Stimulated activated CD4-positive, alpha-beta T cell treated with anti-CD3 and anti-CD28 coated beads, Interleukin-1b, Interleukin-23, amount 100 ng/mL, for 1 hour (primary cell): ENCODE results near the gene TBCD.
"Not testable (repeated sequence)": the region's sequence is repeated elsewhere in the genome, so short reads cannot be mapped to it uniquely, and the experiment has no call there.

Source experiments
- DNase-seq, 2 donors: peaks; one replicate each; pipeline ENCODE4 v3.0.0-alpha.2; 2020; ENCODE audit warnings: low read depth in 2 of 2

Gene TBCD

DNA sequence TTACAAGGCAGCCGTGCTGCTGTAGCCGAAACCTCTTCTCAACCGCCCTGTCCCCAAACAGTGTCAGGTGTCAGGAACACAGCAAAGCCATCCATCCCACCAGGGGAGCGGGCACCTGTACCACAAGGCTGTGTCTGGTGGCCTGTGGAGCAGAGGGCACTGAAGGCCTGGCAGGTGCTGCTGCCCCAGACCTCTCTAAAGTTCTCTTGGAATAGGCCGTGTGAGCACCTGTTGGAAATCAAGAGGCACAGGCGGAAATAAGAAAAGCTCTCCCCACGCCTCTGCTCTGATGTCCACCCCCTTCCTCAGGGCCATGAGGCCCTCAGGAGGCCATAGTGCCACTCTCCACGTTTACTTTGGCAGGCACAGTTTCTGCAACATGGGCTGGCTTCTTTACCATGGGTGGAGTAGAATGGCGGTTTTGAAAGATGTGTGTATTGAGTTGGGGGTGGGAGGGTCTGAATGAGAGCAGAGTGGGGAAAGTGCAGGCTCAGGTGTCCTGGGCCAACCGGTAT, 187.8 kb downstream of the TBCD start:
- DNase-seq: no peak

DNA sequence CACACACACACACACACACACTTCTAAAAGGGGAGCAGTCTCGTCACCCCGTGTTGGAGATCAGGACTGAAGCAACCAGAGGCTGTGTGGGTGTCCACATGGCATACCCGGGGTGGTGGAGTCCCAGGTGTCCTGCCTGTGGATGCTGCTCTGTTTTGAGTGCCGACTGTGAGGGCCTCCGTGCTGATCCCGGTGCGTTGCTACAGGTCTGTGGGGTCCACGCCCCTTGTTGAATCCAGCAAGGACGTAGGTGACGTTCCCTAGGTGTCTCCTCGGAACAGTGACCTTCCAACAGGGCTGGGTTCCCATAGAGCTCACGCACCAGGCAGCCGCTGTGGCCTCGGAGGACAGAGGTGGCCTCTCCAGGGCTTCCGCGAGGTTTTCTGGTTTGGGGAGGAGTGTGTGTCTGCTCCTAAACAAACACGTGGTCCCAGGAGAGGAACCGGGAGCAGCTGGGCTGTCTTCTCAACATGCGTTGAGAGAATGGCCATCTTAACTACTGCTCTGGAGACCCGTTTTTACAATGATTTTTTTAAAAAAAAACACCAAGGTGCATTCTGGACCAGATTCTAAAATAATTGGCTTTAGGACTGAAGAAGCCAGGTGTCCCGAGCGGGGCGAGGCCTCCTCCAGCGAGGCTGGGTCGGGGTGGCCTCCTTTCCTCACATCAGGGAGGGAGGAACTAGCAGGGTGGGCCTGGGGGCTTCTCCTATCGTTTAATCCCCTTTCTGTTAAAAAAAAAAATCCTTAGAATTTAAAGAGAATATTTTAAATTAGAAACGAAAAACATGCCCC, 188.6 kb downstream of the TBCD start:
- DNase-seq: no peak

DNA sequence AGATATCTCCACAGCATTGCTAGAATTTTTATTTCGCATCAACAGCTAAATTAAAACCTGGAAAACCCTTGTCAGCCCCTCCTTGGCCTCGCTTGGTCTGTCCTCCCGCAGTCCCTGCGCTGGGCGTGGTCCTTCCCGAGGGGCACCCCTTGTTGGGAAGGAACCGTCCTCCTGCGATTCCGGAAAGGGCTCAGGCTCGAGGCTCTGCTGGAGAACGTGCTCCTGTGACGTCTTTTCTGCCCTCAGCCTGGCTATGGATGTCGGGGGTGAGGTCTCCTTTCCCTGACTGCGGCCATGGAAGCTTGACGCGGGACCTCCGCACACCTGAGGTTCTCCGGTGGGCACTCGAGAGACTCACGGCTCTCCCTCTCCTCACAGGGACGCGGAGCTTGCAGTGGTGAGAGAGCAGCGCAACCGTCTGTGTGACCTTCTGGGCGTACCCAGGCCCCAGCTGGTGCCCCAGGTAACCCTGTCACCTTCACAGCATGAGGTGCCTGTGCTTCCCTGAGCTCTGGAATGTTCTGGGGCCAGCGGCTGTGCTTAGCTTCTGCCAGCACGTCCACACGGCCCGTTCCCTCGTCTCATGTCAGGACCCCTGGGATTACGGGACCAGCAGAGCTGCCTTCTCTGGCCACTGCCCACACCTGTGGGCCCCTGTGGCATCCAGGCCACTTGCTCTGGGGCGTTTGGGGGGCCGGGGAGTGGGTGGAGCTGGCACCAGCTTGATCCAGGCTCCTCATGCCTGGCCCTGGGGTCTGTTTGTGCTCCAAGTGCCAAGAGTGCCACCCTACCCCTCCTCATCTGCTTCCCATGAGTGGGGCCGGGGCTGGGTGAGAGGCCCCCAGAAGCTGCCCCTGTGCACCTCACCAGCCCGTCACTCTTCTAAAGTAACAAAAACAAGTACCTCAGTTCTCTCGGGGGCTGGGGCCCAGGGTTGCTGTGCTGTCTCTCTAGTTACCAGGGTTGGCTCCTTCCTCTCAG, 189.4 kb downstream of the TBCD start:
- no peak for DNase-seq

DNA sequence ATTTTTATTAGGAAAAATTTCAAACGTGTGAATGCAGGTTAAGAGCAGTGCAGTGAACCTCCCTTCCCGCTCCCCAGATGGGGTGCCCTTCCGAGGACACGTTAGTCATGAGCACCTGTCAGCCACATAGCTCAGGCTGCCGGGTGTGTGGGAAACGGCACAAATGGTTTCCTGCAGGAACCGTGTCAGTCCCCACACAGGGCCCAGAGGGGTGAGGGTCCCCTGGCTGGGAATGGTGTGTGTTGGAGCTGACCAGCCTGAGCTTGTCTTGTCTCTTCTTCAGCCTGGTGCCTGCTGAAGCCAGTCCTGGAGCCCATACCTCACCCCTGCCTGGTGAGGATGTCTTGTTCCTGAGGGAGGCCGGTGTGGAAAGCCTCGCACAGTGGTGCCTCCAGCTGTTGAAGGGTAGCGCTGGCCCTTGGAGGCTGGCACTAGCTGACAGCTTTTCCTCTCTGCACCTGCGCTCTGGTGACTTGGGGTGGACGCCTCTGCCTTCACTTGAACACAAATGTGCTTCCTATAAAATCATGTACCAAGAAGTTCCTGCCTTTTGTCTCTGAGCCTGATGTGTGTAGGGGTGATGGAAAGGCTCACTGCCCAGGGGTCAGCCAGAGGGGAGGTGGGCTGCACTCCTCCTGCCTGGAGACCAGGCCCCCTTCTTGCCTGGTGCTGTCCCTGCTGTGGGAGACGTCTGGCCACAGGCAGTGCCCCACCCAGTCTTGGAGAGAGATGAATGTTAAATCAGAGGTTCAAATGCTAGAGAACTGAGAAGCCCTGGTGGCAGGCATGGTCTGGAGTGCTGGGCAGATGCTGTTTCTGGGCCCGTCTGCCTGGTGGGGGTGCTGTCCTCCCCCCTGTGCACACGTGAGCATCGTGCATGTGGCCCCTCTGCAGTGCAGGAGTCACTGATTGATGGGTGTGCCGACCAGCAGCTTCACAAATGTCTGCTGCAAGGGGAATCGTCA, 190.6 kb downstream of the TBCD start:
- no peak for DNase-seq

DNA sequence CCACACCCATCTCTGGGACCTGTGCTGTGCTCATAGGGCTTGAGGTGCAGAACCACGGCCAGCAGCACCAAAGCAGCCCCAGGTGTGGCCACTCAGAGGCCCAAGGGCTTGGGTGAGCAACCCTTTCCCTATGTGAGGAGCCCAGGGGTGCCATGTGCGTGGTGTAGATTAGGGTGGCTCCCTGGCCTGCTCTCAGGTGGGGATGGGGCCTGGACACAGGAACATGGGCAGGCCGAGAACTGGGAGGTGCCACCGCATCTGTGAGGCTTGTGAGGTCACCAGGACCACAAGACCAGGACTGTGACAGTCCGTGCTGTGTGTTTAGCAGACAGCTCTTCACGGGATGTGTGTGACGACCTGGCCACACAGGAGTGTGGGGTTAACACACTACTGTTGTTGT, 191.5 kb downstream of the TBCD start:
- no peak for DNase-seq

DNA sequence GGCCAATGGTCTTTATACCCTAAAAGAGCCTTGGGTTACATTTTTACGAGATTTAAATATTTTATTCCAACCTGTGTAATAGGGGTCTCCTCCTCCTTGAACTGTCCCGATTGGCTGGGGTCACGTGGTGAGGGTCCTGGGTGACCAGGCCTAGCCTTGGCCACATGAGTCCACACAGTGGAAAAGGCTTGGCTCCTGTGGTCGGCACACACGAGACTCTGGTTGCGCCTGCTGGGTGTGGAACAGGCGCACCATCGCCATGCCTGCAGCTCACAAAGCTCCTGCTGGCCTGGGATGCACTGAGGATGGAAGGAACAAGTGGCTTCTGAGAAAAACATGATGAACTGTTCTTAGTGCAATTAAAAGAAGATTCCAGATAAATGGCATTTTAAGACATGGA, 191.9 kb downstream of the TBCD start:
- DNase-seq: no peak

DNA sequence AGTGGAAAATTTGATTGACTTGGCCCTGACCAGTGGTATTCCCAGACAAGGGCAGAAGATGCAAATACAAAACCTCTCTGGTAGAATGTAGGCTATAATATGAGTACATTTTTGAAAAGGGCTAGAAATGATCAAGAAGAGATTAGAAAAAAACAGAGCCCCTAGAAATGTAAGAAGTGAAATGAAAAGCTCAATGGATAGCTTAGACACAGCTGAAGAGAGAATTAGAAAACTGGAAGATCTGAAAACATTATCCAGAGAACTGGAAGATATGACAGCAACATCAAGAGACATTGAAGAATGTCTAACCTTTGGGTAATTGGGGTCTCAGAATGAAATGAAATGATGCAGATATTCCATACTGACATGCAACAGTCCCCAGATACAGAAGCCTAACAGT, 193.1 kb downstream of the TBCD start:
- no peak for DNase-seq

DNA sequence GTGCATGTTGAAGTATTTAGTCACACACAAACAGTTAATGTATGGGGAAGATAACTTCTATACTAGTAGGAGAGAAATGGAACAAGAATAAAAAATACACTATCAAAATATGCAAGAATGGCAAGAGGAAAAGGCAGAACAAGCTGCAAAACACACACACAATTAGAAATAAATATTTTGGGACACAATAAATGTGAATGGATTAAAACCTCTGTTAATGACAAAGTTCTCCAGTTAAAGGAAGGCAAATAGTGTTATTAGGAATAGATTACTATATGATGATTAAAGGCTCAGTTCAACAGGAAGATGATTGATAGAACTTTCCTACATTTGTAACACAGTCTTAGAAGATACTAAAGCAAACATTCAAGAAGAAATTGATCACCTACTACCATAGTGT, 194.2 kb downstream of the TBCD start:
- DNase-seq: no peak

DNA sequence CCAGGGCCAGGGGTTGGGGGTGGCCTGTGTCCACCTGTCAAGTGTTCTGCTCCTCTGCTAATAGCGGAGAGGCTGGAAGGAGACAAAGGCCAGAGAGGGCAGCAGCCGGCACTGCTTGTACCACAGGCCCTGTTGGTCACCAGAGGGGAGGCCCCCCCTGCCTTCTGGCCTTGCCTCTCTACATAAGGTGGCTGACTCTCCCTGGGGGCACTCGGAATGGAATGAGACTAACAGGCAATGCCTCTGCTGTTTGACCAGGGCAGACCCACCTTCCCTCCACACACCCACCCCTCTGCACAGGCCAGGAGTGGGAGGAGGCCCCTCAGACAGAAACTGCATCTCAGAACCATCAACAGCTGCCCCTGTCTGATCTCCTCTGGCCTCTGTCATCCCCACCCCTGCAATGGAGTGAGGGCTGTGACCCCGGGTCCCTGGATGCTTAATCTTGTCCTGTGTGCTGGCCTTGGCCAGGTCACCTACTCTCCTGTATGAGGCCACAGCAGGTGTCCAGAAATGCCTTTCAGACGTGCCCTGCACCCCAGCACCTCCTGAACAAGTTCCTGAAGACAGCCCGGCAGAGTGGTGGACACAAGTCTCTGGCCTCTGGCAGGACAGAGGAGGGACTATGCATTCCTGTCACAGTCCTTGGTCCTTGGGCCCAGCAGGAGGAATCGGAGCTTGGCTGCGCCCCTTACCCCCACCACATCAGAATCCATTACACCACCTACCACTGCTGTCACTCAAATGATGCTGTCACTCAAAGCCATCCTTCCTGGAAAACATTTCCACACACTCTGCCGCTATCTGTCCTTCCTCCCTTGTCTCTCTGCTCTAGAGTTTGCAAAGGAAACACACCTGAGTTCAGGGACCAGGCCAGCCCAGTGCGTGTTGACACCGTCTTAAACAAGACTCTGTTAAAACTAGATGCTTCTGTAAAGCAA, 195.5 kb downstream of the TBCD start:
- no peak for DNase-seq

DNA sequence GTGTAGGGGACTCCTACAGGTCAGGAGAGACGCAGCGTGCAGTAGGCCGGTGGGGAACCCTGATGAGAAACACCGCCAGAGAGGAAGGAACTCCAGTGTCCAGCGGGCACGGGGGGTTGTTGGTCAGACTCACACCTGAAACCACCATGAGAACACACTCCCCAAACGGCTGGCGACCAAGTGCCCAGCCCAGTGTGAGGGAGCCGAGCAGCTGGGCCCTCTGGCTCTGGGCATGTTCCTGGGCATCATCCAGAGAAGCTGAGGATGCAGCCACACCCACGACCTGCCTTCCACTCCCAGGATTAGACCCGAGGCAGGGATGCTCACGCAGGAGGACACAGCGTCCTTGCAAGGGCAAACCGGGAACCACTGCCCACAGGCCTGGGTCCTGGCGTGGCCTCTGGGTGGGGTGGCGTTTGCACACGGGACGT, 196.2 kb downstream of the TBCD start:
- no peak for DNase-seq

DNA sequence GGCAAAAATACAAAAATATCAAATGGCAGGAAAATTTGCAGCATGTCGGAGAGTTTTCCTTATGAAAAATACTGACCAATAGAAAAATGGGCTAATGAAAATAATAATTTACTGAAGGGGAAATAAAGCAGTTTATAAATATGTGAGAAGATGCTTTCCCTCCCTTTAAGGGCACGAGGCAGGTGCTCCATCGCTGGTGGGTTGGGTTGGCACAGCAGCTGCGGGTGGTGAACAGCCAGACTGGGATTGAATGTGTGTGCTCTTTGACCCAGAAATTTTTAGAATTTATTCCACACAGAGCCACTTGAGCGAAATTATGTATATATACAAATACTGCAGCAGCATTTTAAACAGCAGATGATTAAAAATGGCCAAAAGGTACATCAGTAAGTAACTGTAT, 197.1 kb downstream of the TBCD start:
- DNase-seq: no peak

DNA sequence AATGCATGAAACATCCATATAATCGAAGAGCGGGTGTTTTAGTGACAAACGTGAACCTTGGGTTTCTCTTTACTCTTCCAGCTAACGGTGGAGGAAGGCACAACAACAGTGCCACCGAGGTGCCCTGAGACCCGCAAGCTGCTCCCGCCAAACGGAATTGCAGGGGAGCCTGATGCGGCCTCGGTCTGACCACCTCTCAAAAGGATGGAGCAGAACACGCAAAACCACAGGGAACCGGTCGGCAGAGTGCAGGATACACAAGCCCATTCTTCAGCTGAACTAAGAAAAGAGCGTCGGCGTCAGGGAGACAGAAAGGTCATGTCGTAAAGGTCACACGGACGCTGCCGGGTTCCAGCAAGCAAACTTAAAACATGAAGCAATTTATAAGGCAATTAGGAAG, 197.5 kb downstream of the TBCD start:
- DNase-seq: no peak

DNA sequence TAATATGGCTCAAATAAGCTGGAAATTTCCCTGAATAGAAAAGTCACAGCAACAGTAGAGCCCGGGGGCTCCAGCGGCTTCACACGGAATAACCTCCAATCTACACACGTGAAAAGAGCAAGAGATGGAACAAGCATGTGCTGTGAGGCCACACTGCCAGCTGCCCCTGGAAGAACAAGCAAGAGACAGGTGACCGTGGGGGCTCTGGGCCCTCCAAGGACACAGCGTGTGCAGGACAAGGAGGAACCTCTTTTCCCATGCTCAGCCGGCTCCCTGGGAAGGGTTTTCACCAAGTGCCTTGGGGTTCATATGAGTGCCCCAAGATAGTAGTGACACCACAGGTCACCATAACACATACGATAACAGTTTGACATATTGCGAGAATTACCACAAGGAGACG, 198.1 kb downstream of the TBCD start:
- no peak for DNase-seq

DNA sequence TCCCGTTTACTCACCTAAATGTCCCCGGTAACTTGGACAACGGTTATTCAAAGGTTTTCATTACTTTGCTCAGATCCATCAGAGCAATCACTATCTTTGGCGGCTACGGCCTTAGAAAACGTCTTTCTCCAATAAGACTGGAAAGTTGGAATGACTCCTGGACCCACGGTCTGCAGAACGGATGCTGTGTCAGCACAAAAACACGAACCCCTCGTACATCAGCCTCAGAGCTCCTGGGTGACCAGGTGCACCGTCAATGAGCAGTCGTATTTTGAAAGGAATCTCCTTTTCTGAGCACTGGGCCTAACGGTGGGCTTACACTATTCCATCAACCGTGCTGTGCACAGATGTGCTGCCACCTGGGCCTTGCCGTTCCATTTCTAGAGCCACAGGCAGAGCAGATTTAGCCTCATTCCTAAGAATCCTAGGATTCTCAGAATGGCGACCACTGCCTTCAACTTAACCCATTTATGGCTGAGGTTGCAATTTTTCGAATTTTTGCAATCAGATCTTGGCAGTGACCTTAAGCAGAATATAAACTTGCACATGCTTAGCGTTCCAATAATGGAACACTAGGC, 198.7 kb downstream of the TBCD start:
- DNase-seq: no peak

DNA sequence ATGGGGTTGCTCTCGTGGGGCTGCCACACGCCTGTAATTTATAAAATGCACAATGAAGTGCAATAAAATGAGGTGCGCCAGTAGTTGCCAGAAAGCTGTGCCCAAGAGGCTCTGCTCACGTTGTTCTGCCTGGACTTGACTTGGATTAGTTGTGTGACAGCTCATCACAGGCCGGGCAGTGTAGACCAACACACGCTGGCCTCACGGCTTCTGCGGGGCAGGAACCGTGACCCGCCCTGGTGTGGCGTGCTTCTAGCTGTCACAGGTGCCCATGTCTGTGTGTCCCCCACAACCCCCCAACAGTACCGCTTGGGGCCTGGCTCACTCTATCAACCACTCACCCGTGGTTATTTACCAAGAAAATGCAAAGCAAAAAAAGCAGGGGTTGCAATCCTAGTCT, 200.2 kb downstream of the TBCD start:
- DNase-seq: no peak

DNA sequence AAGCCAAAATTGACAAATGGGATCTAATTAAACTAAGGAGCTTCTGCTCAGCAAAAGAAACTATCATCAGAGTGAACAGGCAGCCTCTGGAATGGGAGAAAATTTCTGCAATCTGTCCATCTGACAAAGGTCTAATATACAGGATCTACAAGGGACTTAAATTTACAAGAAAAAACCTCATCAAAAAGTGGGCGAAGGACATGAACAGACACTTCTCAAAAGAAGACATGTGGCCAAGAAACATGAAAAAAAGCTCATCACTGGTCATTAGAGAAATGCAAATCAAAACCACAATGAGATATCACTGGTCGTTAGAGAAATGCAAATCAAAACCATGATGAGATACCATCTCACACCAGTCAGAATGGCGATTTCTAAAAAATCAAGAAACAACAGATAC, 203.2 kb downstream of the TBCD start:
- not testable (repeated sequence) for DNase-seq

DNA sequence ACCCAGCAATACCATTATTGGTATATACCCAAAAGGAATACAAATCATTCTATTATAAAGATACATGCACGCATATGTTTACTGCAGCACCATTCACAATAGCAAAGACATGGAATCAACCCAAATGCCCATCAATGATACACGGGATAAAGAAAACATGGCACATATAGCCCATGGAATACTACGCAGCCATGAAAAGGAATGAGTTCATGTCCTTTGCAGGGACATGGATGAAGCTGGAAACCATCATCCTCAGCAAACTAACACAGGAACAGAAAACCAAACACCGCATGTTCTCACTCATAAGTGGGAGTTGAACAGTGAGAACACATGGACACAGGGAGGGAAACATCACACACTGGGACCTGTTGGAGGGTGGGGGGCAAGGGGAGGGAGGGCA, 203.8 kb downstream of the TBCD start:
- DNase-seq: not testable (repeated sequence)

DNA sequence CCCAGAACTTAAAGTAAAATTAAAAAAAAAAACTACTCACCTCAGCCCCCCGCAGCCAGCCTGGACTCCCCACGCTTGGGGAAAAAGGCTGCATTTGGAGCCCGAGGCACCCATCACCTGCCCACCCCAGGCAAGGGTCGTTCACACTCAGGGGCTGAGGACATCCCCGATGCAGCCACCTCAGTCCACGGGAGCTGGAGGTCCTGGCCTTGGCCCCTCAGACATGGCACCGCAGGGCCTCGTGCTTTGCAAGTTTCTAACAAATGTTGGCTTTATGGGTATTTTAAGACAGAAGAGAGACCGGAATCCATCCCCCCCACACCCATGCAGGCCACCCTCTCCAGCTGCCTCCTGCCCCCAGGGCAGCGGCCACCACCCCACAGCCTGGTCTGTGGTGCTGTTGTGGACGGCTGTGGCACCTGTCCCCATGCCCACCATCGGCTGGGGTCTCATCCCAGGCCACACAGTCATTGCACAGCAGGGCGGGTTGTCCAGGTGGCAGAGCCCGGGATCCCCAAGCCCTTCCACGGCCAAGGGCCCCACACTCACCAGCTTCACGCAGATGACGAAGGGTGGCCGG, 204.4 kb downstream of the TBCD start:
- no peak for DNase-seq

DNA sequence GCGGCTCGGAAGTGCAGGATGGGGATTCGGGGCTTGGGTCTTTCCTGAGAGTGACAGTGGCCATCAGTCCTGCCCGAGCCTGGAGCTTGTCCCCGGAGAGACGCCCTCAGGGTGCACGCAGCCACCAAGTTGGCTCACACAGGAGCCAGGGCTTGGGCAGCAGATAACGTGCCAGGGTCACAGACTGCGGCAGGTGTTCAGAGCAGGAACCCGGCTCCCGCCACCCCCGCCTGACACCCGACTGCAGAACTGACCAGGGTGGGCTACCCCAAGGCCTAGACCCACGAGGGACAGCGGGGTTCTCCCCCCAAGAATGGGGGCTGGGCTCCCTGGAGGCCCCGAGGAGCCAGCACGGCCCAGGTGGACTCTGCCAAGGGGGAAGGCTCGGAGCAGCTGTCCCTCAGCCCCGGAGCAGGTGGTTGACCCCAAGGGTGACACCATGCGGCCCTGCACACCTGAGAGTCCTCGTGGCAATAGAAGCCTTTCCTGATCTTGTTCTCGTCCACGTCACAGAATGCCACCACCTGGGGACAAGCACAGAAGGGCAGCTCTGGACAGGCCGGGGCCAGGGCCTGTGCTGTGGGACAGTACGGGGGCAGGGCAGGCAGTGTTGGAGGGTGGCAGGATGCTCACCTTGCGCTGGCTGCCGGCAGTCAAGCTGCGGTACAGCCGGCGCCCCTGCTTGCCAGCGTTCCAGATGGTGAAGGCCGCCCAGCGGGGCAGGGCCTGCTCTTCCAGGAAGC, 205.0 kb downstream of the TBCD start:
- no peak for DNase-seq
